GM10266 (cell line): Measurements from ENCODE around the gene SUCLG1.
A peak's percentile ranks its signal among the peaks of the same experiment; 100 is the strongest.

Experiments used
- DNase-seq: peaks from one replicate; pipeline ENCODE4 v3.0.0; 2012; ENCODE audit errors: extremely low spot score
- TF ChIP-seq, protein P1 (sequence below): IDR thresholded peaks from 2 replicates; pipeline ENCODE4 v1.5.1; 2012; ENCODE audit warnings: mild to moderate bottlenecking, low read depth; ENCODE audit not compliant: control insufficient read depth, insufficient read depth; ENCODE audit errors: missing control alignments

SUCLG1 gene

DNA sequence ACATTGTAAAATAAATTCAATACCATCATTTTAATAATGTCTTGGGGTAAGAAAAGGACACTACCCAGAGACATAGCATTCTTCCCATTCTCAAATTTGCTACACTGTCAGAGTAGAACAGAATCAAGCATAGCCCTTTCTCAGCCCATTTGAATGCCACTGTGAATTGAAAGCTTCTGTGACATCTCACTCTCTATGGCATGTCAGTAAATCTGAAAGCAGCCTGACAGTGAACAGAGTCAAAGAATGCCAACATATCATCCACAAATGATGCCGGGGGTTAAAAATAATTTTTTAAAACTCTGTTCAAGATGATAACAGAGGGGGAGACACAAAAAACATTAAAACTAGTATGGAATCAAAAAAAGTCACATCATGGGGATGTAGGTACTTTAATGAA lies 17.6 kb downstream of the SUCLG1 start:
- TF ChIP-seq, protein P1, sequence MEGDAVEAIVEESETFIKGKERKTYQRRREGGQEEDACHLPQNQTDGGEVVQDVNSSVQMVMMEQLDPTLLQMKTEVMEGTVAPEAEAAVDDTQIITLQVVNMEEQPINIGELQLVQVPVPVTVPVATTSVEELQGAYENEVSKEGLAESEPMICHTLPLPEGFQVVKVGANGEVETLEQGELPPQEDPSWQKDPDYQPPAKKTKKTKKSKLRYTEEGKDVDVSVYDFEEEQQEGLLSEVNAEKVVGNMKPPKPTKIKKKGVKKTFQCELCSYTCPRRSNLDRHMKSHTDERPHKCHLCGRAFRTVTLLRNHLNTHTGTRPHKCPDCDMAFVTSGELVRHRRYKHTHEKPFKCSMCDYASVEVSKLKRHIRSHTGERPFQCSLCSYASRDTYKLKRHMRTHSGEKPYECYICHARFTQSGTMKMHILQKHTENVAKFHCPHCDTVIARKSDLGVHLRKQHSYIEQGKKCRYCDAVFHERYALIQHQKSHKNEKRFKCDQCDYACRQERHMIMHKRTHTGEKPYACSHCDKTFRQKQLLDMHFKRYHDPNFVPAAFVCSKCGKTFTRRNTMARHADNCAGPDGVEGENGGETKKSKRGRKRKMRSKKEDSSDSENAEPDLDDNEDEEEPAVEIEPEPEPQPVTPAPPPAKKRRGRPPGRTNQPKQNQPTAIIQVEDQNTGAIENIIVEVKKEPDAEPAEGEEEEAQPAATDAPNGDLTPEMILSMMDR = no peak
- no peak for DNase-seq

DNA sequence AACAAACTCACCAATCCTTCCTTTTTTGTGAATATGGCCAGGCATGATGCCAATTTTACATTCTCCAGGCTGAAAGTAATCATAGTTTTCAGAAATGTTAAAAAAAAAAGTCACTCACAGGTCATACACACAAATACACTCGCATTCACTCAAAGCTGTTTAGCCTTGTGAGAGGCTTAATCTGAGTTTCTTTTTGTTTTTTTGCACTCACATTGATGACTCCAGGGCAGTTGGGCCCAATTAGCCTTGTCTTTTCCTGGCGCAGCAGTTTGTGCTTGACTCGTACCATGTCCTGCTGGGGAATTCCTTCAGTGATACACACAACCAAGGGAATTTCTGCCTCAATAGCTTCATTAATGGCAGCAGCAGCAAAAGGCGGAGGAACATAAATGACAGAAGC lies 18.0 kb downstream of the SUCLG1 start:
- TF ChIP-seq, protein P1 = no peak
- no peak for DNase-seq

DNA sequence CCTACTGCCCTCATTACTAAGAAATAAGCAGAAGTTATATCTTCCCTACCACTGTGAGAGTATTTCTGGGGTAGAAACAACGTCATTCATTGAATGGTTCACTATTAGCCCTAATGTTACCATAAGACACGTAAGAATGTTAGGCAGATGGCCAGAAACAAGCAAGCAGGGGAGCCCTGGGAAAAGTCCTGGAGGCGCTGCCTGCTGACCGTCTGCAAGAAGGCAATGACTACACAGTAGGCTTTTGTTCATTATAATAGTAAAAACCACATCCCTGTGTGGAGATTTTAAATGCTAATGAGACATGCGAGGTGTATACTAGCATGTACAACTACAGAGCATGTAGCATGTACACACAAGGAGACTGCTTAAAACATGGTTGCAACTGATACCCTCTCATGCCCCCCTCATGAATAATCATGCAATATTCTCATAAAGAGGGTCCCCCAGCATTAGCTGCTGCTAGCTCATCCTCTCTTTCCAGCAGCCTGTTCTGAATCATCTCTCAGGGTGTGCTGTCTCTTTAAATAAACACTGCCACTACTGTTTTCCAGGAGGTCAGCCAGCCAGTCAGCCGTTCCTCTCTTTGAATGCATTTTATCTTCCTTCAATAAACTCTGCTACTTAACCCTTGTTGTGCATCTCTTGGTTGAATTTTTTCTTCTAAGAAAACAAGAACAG lies 23.6 kb downstream of the SUCLG1 start:
- TF ChIP-seq, protein P1 = no peak
- no peak for DNase-seq

DNA sequence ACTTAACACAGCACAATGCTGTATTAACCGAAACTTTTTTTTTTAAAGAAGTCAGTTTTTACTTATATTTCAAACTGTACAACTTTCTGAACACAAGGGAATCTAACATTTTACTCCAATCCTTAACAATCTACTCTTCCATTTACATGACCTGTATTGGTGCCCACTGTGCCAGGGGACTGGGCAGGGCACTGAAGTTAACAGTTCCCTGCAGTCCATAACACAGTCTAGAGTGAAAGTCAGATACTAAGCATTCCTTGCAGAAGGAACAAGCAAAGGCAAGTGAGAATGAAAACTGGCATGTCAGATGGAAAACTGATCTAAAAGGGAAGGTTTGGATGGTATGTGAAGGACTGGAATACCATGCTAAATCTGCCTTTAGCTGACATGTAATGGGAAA lies 29.8 kb downstream of the SUCLG1 start:
- DNase-seq = no peak
- TF ChIP-seq, protein P1 = no peak

DNA sequence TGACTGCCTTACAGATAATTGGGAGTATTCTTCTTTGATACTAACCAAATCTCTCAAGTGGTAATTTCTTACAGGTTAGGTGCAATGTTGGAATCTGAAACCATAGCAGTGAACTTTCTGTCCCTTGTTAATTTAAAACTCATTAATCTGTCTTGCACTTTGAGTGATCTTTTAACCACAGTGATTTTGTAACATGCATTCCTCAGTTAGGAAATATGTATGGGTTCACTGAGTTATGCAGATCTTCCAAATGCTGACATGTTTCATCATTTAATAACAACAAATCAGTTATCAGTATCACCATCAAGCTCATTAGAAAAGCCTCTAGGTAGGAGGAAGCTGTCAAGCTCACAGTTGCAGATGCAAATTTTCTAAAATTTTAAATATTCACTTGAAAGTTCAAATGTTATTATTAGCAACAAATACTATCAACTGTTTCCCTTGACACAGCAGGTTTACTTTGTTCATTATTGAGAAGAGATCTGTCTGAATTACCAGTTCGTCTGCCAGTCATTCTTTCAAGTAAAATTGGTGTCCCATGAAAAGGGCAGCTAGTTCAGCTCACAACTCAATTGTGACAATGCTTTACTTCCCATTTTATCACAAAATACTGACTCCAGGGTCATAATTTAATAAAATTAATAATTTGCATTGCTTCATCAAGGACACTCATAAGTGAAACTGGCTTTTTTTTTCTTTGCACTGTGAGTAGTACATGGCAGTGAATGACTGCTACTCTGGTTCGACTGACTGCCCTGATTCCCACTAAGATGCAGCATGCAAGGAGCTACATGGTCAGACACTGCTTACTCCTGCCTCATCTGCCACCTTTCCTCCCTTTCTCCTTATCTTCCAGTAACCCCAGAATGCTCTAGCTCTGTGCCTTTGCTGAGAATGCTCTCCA lies 31.6 kb downstream of the SUCLG1 start:
- TF ChIP-seq, protein P1 = no peak
- DNase-seq = no peak

DNA sequence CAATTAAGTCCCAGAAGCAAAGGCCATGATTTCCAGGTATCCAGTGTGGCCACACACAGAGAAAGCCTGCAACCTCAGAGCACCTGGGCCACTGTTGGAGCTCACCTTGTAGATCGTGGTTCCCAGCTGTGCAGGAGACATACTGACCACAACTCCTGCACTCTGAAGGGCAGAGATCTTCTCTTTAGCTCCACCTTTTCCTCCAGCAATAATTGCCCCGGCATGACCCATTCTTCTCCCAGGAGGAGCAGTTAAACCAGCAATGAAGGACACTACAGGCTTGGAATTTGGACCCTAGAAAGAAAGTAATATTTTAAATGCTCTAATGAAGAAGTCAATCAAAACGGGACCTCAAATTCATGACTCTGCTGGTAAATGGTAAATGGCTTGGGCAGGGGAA lies 33.8 kb downstream of the SUCLG1 start:
- no peak for DNase-seq
- TF ChIP-seq, protein P1 = no peak

DNA sequence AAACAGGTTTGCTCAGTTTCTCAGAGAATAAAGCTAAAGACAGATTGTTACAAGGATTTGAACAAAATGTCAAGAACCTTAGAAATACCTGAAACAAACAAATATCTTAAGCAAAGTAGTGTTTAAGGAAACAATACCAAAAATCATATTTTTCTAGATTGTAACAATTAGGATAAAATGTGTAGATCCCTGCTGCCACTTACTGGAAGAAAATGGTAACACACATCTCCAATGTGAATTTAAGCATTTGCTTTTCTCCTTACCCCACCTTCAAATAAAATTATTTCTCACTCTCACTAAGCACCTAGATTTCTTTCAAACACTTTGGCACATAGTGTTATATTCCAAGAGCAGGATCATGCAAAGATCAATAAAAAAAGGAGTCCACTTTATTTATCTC lies 34.9 kb downstream of the SUCLG1 start:
- TF ChIP-seq, protein P1 = peak; percentile 40

More for the DNA sequence above, 34.9 kb downstream of the SUCLG1 start:
- no peak for DNase-seq
